Measurements from ENCODE around the gene BTG2. TPM values are rescaled to one million over a fixed set of nuclear protein-coding genes. Genes with fewer than 3 reads are reported as not detected.

The BTG2 gene
- total RNA-seq, 2 experiments from 2014 or later = 58.6 to 58.9 TPM

DNA sequence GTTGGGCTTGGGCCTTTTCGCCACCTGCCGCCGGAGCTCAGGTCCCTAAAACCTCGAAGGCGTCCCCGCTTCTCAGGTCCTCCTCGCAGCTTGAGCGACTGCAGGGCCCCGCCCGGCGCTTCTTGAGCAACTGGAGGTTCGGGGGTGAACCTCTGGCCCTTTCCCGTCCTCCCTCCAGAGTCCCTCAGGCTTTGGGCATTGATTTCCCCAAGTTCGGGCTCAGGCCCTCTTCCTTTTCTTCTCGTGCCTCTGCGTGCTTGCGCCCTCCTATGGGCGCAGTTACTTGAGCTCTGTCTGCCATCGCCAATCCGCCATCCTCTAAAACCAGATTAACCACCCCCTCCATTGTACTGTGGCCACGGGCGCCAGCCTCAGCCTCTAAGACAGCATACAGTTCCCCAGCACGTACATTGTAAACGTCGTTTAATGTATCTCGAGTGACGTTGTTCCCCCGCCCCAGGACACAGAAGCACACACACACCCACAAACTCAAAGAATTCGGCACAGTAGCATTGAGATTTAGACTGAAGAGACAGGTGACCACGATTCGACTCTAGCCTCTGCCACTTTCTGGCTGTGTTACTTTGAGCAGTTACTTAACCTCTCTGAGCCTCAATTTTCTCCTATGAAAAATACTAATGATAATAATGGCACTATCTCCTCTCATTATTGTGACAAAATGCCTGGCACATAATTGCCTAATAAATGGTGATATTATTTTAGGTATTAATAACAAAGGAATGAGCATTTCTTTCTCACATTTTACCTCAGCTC, 22.6 kb downstream of the BTG2 start:
- Mint-ChIP-seq H3K9me3 (ENCODE audit: insufficient read depth) (no peaks in the 10 kb centered on the region), H3K4me1 (ENCODE audit: low read depth) (peaks cover 58% of the 10 kb centered on the region), H3K27ac (peak overlapping the region; percentile 93), H3K27me3 (ENCODE audit: low read depth) (peaks cover 2% of the 10 kb centered on the region), H3K4me3 (peak overlapping the region; percentile 73), H3K36me3 (ENCODE audit: low read depth) (no peaks in the 10 kb centered on the region)
- ChIA-PET POLR2A (interaction anchor here (0.6 to 9.5 kb wide), 10 partner anchors 26 to 298 kb away, joined by 3 to 234 read pairs (median 4); no protein-coding TSS in a partner anchor), CTCF (interaction anchor here (1.0 to 9.7 kb wide), 13 partner anchors 11 to 359 kb away, joined by 3 to 306 read pairs (median 9); partner anchors contain the start of genes BTG2 and OPTC)
- ATAC-seq = peak; percentile 74
- DNase-seq = peak; percentile 85

- Mint-ChIP-seq H3K4me1 (ENCODE audit: low read depth) (peaks cover 50% of the 10 kb centered on the region), H3K36me3 (ENCODE audit: low read depth) (no peaks in the 10 kb centered on the region)
- DNase-seq = no peak
Measured at GRCh38 chr1:203328714-203329122, 23.4 kb downstream of the BTG2 start.

DNA sequence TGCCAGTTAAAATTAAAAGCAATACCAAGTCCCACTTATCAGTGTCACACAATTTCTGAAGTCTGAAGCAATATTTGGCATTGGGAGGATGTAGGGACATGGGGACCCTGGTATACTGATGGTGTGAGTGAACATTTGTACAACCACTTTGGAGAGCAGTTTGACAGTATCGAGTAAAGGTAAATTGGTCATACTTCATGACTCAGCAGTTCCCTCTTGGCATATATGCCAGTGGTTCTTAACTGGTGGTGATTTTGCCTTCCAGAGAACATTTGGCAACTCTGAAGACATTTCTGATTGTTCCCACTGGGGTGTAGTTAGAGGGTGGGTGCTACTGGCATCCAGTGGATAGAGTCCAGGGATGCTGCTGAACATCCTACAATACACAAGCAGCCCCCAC, 25.9 kb downstream of the BTG2 start:
- POLR2A ChIA-PET = no interaction called here
- H3K4me1 Mint-ChIP-seq (ENCODE audit: low read depth) = peaks cover 33% of the 10 kb centered on the region

More at GRCh38 chr1:203328714-203329122, 23.4 kb downstream of the BTG2 start:
- Mint-ChIP-seq H3K27me3 (ENCODE audit: low read depth) (peaks cover 2% of the 10 kb centered on the region), H3K4me3 (no peak overlapping the region), H3K9me3 (ENCODE audit: insufficient read depth) (no peaks in the 10 kb centered on the region), H3K27ac (no peak overlapping the region)
- POLR2A ChIA-PET = interaction anchor here (1.7 to 9.5 kb wide), 3 partner anchors 39 to 58 kb away, joined by 5 to 234 read pairs (median 81); no protein-coding TSS in a partner anchor
- no peak for ATAC-seq
- CTCF ChIA-PET = interaction anchor here (2.1 to 31.1 kb wide), 8 partner anchors 11 to 61 kb away, joined by 6 to 841 read pairs (median 140); partner anchors contain the start of gene BTG2

DNA sequence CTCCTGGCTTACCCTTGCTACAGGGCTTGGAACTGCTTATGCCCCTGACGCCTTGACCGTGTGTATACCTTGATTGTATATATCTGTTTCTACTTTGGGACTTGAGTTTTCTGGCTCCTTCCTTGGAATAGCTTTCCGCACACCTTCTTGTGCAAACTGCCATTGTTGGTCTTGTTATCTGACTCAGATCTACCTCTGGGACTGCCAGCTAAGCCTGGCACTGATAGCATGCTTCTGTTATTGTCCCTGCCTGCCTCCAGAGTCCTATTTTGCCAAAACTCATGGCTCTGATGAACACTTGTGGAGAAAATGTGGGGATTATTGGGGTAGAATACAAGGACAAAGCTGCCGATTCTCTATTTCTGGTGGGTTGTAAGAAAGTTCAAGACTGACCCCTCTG, 30.2 kb downstream of the BTG2 start:
- H3K36me3 Mint-ChIP-seq (ENCODE audit: low read depth) = no peaks in the 10 kb centered on the region
- H3K27ac Mint-ChIP-seq = no peak overlapping the region
- ChIA-PET CTCF (interaction anchor here (1.4 to 31.1 kb wide), 10 partner anchors 9 to 153 kb away, joined by 4 to 841 read pairs (median 78); partner anchors contain the start of gene BTG2), POLR2A (interaction anchor here (0.6 to 2.4 kb wide), 6 partner anchors 9 to 68 kb away, joined by 3 to 11 read pairs (median 4); no protein-coding TSS in a partner anchor)
- no peak overlapping the region for H3K4me3 Mint-ChIP-seq
- H3K9me3 Mint-ChIP-seq (ENCODE audit: insufficient read depth) = no peaks in the 10 kb centered on the region
- DNase-seq (no peak), ATAC-seq (no peak)
- H3K4me1 Mint-ChIP-seq (ENCODE audit: low read depth) = peaks cover 18% of the 10 kb centered on the region
- H3K27me3 Mint-ChIP-seq (ENCODE audit: low read depth) = peaks cover 7% of the 10 kb centered on the region

More for the DNA sequence above, 25.9 kb downstream of the BTG2 start:
- Mint-ChIP-seq H3K27ac (no peak overlapping the region), H3K9me3 (ENCODE audit: insufficient read depth) (no peaks in the 10 kb centered on the region), H3K27me3 (ENCODE audit: low read depth) (peaks cover 2% of the 10 kb centered on the region), H3K4me3 (no peak overlapping the region), H3K36me3 (ENCODE audit: low read depth) (no peaks in the 10 kb centered on the region)
- DNase-seq (no peak), ATAC-seq (no peak)
- CTCF ChIA-PET = interaction anchor here (1.1 to 31.1 kb wide), 3 partner anchors 10 to 64 kb away, joined by 4 to 841 read pairs (median 40); no protein-coding TSS in a partner anchor

DNA sequence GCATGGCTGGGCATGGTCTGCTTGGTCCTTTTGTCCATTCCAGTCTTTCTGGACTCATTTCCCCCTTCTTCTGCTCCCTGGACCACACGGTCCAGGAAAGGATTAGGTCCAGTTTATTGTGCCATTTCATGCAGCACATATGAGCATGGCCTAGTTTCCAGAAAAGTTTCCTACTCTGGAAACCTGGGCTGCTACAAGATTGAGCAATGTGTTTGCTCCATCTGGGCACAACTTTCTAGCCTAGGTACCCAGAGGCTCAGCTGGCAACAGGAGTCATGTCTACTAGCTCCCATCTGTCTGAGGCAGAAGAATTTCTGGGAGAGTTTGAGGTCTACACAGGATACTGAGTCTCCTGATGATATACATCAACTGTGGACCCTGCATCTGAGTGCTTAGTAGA, 30.8 kb downstream of the BTG2 start:
- ChIA-PET CTCF (interaction anchor here (1.4 to 31.1 kb wide), 10 partner anchors 9 to 152 kb away, joined by 4 to 841 read pairs (median 78); partner anchors contain the start of gene BTG2), POLR2A (interaction anchor here (0.6 to 2.4 kb wide), 7 partner anchors 9 to 69 kb away, joined by 3 to 11 read pairs (median 4); no protein-coding TSS in a partner anchor)
- ATAC-seq (no peak), DNase-seq (no peak)
- H3K36me3 Mint-ChIP-seq (ENCODE audit: low read depth) = no peaks in the 10 kb centered on the region
- no peak overlapping the region for H3K4me3 Mint-ChIP-seq
- peaks cover 18% of the 10 kb centered on the region for H3K4me1 Mint-ChIP-seq (ENCODE audit: low read depth)
- H3K27me3 Mint-ChIP-seq (ENCODE audit: low read depth) = peaks cover 11% of the 10 kb centered on the region
- no peak overlapping the region for H3K27ac Mint-ChIP-seq
- no peaks in the 10 kb centered on the region for H3K9me3 Mint-ChIP-seq (ENCODE audit: insufficient read depth)

- CTCF ChIA-PET = interaction anchor here (1.1 to 31.1 kb wide), 13 partner anchors 7 to 364 kb away, joined by 3 to 841 read pairs (median 18); partner anchors contain the start of genes BTG2 and OPTC
- Mint-ChIP-seq H3K36me3 (ENCODE audit: low read depth) (no peaks in the 10 kb centered on the region), H3K9me3 (ENCODE audit: insufficient read depth) (no peaks in the 10 kb centered on the region), H3K4me1 (ENCODE audit: low read depth) (peaks cover 18% of the 10 kb centered on the region), H3K27me3 (ENCODE audit: low read depth) (peaks cover 25% of the 10 kb centered on the region), H3K4me3 (no peak overlapping the region), H3K27ac (no peak overlapping the region)
- POLR2A ChIA-PET = interaction anchor here (0.9 to 1.6 kb wide), 2 partner anchors 48 to 66 kb away, joined by 3 read pairs; no protein-coding TSS in a partner anchor
- DNase-seq = peak; percentile 74
- ATAC-seq = peak; percentile 65
Measured at GRCh38 chr1:203338335-203339036, 33.2 kb downstream of the BTG2 start.

GRCh38 chr1:203340112-203340790, 34.9 kb downstream of the BTG2 start:
- H3K4me1 Mint-ChIP-seq (ENCODE audit: low read depth) = peaks cover 18% of the 10 kb centered on the region
- POLR2A ChIA-PET = interaction anchor here (1.2 to 2.8 kb wide), 2 partner anchors 67 to 73 kb away, joined by 3 to 10 read pairs; no protein-coding TSS in a partner anchor
- CTCF ChIA-PET = interaction anchor here (0.6 to 31.1 kb wide), 37 partner anchors 9 to 1778 kb away, joined by 3 to 841 read pairs (median 4); partner anchors contain the start of genes ATP2B4, BTG2, FMOD and LAX1
- DNase-seq (peak; percentile 75), ATAC-seq (peak; percentile 88)
- H3K27ac Mint-ChIP-seq = no peak overlapping the region
- peaks cover 30% of the 10 kb centered on the region for H3K27me3 Mint-ChIP-seq (ENCODE audit: low read depth)
- no peaks in the 10 kb centered on the region for H3K9me3 Mint-ChIP-seq (ENCODE audit: insufficient read depth)
- no peaks in the 10 kb centered on the region for H3K36me3 Mint-ChIP-seq (ENCODE audit: low read depth)
- no peak overlapping the region for H3K4me3 Mint-ChIP-seq

- CTCF ChIA-PET = interaction anchor here (0.6 to 31.1 kb wide), 29 partner anchors 8 to 451 kb away, joined by 3 to 841 read pairs (median 4); partner anchors contain the start of genes BTG2, FMOD and PRELP
- POLR2A ChIA-PET = interaction anchor here (2.8 kb wide), 1 partner anchor 69 kb away, joined by 10 read pairs; no protein-coding TSS in a partner anchor
- Mint-ChIP-seq H3K9me3 (ENCODE audit: insufficient read depth) (no peaks in the 10 kb centered on the region), H3K4me1 (ENCODE audit: low read depth) (peaks cover 10% of the 10 kb centered on the region), H3K36me3 (ENCODE audit: low read depth) (no peaks in the 10 kb centered on the region), H3K27me3 (ENCODE audit: low read depth) (peaks cover 30% of the 10 kb centered on the region), H3K4me3 (no peak overlapping the region), H3K27ac (no peak overlapping the region)
- ATAC-seq (peak; percentile 61), DNase-seq (peak; percentile 49)
Measured at GRCh38 chr1:203342192-203342940, 37.0 kb downstream of the BTG2 start.

GRCh38 chr1:203343956-203344754, 38.8 kb downstream of the BTG2 start:
- Mint-ChIP-seq H3K27me3 (ENCODE audit: low read depth) (peaks cover 34% of the 10 kb centered on the region), H3K36me3 (ENCODE audit: low read depth) (no peaks in the 10 kb centered on the region), H3K9me3 (ENCODE audit: insufficient read depth) (no peaks in the 10 kb centered on the region), H3K4me1 (ENCODE audit: low read depth) (peaks cover 5% of the 10 kb centered on the region), H3K27ac (no peak overlapping the region), H3K4me3 (no peak overlapping the region)
- CTCF ChIA-PET = interaction anchor here (0.7 to 31.1 kb wide), 14 partner anchors 8 to 169 kb away, joined by 3 to 841 read pairs (median 21); partner anchors contain the start of genes BTG2, OPTC and PRELP
- no peak for ATAC-seq
- DNase-seq = no peak
- POLR2A ChIA-PET = no interaction called here

All from activated CD8-positive, alpha-beta T cell treated with anti-CD3 and anti-CD28 coated beads, Interleukin-2, amount 10 ng/mL, durations not matched to agents 7 days and 5 days (primary cell).